Amniotic epithelial cell (primary cell): ENCODE data around the gene ASB9.
"Not testable (repeated sequence)": the region's sequence is repeated elsewhere in the genome, so short reads cannot be mapped to it uniquely, and the experiment has no call there.

ENCODE experiments used
- DNase-seq: peaks from one replicate; pipeline ENCODE4 v3.0.0-alpha.2; 2010; ENCODE audit warnings: low read depth

The ASB9 gene

DNA sequence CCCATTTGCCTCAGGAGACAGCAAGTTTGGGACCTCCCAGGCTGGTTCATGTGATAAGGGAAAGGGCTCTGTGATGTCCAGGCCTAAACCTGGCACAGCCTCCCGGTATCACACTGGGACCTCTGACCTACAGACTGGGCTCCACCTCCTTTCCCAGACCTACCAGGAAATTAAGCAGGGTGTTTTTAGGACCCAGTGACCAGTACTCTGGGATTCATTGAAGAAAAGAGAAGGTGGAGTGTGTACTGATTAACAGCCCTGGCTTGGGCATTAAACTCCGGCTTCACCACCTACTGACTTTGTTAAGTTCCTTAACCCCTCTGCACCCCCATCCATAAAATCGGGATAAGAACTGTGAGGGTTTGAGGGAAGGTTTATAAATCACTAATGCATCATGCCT is 28.6 kb downstream of the ASB9 start:
- no peak for DNase-seq

- no peak for DNase-seq
These were observed 29.5 kb downstream of the ASB9 start for GRCh38 chrX:15240414-15240813.

DNA sequence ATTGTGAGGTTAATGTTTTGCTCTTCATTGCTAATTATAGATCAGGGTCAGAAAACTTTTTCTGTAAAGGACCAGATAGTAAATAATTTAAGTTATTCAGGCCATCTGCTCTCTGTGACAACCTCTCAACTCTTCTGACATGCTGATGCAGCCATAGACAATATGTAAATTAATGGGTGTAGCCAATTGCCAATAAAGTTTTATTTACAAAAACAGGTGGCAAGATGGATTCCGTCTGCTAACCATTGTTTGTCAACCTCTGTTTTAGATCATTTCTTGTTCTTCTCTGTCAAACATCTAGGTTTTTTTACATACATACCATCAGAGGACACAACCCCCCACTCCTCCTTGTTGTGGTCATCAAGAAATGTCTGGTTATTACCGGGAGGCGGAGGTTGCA is 33.7 kb downstream of the ASB9 start:
- no peak for DNase-seq

DNA sequence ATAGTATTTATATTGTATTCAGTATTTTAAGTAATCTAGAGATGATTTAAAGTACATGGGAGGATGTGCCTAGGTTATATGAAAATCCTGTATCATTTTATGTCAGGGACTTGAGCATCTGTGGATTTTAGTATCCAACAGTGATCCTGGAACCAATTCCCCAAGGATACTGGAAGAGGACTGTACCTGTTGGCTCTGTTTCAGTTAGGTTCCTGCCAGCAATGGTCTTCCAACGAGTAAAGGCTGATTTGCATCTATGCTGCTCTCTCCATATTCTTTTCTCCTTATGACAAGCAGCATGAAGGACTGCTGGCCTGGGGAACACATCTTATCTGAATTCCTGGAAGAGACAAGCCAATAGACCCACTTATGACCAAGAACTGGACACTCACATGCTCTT is 34.9 kb downstream of the ASB9 start:
- no peak for DNase-seq

DNA sequence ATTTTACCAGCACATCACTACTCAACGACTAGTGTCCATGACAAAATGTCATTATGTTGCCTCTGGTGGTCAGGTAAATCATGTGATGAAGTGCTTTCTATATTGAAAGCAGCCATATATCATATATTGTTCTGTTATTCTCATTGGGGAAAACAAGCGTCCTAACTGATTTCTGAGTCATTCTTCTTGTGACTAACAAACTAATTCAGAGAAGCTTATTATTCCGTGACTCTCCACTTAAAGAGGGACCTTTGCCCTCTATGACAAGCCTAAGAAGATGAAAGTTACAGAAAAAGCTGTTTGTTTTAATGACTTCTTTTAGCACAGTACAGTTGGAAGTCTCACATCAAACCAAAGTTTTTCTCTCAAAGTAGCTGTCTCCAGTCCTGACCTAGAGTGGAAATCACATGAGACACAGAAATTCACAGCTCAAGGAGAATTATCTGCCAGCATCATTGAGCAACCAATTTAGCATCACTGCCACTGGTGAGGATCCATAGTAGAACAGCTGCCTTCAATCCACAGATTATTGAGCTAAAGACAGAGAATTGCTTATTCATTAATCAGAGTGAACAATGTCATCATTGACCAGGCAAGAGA is 36.4 kb downstream of the ASB9 start:
- no peak for DNase-seq

DNA sequence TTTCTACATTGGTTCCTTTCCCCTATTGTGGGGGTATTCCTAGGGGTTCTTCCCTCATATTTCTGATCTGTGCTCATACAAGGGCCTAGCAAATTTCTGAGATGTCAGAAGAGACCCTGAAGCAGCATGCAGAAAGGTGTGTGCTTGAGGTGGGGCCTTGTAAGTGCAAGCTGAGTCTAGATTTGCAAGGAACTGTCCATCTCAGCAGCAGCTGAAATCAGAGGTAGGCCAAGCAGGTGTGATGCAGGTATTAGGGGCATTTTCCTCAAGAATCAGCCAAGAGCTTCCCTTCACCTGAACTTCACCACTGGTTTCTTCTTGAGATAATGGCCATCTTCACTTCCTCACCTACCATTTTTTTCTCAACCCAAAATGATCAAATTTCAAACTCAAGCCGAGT is 45.1 kb downstream of the ASB9 start:
- no peak for DNase-seq

DNA sequence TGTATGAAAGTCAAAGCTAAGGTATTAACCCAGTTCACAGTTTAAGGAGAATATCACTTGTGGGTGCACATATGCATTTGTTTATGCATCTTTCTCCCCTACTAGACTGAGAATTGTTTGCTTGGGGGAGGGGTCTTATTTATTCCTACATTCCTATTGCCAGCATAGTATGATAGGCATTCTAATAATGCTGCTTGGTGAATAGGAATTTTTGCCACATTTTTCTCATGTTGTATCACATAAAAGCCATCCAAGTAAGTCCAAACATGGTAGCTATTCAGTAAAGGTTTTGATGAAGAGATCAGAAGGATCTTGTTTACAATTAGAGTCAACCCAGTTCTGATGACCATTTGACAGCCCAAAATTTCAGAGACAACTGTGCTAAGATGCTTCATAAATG is 48.6 kb downstream of the ASB9 start:
- no peak for DNase-seq

DNA sequence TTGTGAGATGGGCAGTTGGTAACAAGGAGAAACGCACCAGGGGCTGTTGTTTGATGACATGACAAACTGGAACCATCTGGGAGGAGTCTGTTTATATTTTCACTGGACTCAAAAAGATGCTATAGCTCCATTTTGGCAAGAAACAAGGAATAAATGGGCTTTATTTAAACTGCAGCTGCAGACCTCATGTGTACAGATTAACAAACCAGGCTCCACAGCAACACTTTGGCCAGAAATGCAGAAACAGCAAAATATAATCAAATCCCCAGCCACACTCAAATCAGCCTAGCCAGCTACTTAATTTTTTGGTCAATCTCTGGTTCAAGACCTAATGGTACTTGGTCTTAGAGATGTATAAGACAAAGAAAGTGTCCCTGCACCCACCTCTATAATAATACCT is 52.7 kb downstream of the ASB9 start:
- no peak for DNase-seq

DNA sequence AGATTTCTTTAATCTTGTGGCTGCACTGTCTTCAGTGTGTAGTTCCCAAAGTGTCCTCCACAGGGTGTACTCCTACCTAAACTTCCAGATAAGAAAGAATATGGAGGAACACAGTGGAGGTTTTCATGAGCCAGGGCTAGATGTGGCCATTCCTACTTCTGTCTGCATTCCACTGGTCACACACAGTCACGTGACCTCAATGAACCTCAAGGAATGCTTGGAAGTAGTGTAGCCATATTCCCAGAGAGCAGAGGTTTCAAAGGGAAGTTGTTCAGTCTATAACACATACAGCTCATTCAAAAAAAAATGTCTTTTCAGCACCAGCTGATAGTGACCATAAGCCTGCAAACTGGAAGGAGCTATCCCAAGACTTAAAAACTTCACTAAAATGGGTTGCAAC is 53.6 kb downstream of the ASB9 start:
- no peak for DNase-seq

- no peak for DNase-seq
These were observed 54.5 kb downstream of the ASB9 start for GRCh38 chrX:15215366-15215765.

DNA sequence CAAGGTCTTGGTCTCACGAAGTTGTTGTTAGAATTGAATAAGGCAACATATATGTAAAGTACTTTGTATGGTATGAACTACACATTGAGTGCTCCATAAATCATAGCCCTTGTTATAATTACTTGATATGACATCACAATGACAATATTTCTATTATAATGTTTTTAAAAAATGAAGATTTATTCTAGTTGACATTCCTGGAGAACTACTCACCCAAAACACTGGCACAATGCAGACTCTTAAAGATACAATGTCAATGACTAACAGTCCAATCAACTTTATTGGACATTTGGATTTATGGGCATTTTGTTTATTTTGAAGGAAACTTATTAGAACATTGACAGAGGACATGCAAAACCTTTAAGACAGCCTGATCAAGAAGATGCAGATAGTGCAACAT is 55.3 kb downstream of the ASB9 start:
- no peak for DNase-seq

- DNase-seq = no peak
These were observed 60.8 kb downstream of the ASB9 start for GRCh38 chrX:15209096-15209495.

- no peak for DNase-seq
These were observed 61.9 kb downstream of the ASB9 start for GRCh38 chrX:15207994-15208393.

GRCh38 chrX:15207384-15207783 is 62.5 kb downstream of the ASB9 start:
- DNase-seq = no peak

DNA sequence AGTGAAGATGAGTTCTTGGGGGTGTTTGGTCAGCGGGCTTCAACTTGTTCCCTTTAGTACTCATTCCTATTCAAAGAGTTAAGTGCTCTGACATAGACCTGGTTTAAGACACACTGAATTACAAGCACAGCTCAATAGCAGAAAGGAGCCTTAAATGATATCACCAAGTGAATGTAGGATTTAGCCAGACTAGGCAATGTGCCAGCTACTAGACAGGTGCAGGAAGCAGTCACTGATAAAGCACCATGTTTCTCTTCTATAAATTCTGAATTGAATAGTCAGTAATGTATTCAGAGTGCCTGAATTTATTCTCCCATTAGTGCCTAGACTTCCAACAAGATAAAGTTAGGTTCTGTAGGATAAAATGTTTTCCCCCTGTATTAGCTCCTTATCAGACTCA is 63.6 kb downstream of the ASB9 start:
- no peak for DNase-seq

DNA sequence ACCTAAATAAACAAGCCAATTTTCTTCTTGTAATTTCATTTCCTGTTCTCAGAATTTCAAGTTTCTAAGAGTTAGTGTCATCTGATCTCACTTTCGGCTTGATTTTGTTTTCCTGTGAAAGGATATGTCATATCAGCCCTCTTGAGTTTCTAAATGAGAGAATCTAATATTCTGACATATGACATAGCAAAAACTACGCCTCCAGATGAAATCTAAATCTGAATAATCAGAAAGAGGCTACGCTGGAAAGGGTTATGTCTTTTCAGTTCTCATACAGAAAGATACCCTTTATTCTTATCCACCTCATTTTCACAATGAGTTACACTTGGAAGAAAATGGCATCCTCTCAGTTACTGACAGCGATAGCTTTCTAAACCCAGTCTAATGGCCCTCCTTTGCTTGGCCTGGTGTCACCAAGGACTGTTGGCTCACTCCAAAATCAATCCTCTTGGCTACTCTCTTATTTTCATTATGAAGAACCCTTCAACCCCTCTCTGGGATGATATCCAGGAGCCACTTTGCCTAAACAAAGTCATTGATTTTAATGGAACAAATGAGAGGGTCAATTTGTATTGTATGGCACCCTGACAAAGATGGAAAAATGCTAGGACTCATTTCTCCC is 65.6 kb downstream of the ASB9 start:
- DNase-seq = no peak

DNA sequence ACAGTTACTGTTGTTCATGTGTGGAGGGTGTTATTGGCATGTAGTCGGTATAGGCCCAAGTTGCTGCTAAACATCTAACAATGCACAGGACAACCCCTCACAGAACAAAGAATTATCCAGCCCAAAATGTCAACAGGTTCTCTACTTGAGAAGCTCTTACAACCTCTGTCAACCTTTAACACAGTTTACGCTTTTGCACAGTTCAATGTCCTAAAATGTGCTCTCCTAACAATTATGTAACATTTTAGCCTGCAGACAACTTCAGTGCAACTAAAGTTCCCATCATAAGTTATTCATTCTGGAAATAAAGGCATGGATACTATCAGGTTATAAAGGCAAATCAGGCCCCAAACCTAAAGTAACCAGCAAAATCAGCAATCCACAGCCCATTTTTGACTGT is 66.2 kb downstream of the ASB9 start:
- DNase-seq = no peak

GRCh38 chrX:15202454-15203177 is 67.3 kb downstream of the ASB9 start:
- DNase-seq = peak; percentile 66

DNA sequence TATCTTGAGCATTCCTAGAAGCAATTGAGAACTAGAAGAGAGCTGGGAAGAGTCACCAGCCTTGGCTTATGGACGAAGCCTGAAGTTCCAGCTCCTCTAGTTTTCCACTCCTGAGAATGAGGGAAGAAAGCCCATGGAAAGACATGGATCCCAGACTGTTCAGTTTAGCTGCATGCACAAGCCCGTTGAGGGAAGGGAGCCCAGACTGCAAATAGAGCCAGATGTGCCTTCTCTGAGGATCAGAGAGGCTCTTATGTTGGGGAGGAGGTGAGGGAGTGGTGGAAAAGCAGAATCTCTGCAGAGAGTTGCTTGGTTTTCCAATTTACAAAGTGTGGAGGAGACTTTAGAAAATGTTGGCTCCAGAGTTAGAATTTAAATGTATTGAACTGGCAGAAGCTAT is 69.0 kb downstream of the ASB9 start:
- no peak for DNase-seq

DNA sequence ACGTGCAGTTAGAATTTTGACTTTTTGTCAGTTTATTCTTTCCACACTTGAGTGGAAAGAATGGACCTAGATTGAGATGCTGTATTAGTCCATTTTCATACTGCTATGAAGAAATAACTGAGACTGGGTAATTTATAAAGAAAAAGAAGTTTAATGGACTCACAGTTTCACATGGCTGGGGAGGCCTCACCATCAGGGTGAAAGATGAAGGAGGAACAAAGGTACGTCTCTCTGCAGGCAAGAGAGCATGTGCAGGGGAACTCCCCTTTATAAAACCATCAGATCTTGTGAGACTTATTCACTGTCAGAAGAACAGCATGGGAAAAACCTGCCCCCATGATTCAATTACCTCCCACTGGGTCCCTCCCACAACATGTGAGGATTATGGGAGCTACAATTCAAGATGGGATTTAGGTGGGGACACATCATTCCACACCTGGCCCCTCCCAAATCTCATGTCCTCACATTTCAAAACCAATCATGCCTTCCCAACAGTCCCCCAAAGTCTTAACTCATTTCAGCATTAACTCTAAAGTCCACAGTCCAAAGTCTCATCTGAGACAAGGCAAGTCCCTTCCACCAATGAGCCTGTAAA is 71.2 kb downstream of the ASB9 start:
- not testable (repeated sequence) for DNase-seq

- DNase-seq = peak; percentile 21
These were observed 75.7 kb downstream of the ASB9 start for GRCh38 chrX:15194146-15194545.
